ENCODE data around the gene TBX20. TPM values are rescaled to one million over a fixed set of nuclear protein-coding genes. Genes with fewer than 3 reads are reported as not detected.

TBX20 gene
- total RNA-seq, 1 donor from 2014 or later, result not detected

DNA sequence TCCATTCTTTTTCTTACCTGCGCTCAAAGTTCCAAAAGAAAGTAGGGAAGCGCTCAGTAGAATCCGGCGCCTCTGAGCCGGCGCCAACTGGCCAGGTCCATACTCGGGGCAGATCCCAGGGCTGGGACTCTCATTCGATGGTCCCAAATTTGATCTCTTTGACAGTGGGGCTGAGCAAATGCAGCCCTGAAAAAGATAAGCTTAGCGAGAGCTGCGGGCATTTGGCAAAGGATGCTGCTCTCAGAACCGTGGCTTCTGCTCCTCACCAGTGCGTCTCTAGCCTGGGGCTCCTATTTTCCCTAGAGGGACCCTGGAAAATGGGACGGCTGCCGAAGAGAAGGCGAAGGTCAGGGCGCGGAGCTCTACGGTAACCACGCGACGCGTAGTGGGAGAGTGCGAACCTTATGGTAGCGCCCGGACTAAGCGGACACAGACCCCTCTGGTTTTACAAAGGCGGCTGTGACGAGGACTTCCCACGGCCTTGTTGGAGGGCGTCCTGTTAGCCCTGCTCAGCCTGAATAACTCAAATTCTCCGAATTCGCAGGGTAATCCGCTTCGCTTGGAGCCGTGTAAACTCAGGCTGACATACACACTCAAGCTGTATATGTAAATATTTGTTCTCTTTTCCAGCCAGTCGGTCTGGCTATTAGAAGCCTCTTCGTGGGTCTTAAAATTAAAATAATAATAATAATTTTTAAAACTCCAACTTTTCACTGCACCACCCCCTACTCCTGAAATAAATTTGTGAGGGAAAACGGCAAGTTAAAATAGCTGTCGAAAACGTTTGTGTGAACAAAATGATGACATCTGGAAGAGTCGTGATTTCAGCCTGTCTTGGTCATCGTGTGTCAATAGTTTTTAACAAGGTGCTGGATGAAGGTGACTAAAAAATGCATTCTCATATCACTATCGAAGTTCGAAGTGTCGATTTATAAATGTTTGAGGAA is 869 bp upstream of the TBX20 start:
- H3K9me3 ChIP-seq, result no peaks in the 10 kb centered on the region
- TF ChIP-seq, protein P1, sequence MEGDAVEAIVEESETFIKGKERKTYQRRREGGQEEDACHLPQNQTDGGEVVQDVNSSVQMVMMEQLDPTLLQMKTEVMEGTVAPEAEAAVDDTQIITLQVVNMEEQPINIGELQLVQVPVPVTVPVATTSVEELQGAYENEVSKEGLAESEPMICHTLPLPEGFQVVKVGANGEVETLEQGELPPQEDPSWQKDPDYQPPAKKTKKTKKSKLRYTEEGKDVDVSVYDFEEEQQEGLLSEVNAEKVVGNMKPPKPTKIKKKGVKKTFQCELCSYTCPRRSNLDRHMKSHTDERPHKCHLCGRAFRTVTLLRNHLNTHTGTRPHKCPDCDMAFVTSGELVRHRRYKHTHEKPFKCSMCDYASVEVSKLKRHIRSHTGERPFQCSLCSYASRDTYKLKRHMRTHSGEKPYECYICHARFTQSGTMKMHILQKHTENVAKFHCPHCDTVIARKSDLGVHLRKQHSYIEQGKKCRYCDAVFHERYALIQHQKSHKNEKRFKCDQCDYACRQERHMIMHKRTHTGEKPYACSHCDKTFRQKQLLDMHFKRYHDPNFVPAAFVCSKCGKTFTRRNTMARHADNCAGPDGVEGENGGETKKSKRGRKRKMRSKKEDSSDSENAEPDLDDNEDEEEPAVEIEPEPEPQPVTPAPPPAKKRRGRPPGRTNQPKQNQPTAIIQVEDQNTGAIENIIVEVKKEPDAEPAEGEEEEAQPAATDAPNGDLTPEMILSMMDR (IDR thresholded peaks at IDR 0.05), result no peak
- peak overlapping the region; percentile 50 to 63 for H3K4me3 ChIP-seq
- H3K36me3 ChIP-seq, result no peaks in the 10 kb centered on the region
- H3K4me1 ChIP-seq, result no peaks in the 10 kb centered on the region
- no peak for DNase-seq (ENCODE audit: low spot score in 2 of 2)
- H3K27ac ChIP-seq, result no peak overlapping the region
- intact Hi-C loops (cut with DNase I), result no loop called here
- H3K27me3 ChIP-seq, result peaks cover 8% of the 10 kb centered on the region

DNA sequence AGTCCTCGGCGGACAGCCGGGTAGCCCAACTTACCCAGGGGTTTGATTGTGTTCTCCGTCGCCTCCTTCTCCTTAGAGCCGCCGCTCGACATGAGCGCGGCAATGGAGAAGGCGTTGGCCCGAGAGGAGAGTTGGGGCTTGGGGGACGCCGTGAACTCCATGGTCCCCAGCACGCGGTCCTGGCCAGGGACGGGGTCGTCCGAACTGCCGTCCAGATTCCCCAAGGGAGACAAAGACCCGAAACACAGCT is 515 bp downstream of the TBX20 start:
- Histone ChIP-seq H3K36me3 (no peaks in the 10 kb centered on the region), H3K9me3 (no peaks in the 10 kb centered on the region), H3K27ac (no peak overlapping the region), H3K4me1 (no peaks in the 10 kb centered on the region), H3K27me3 (peaks cover 7% of the 10 kb centered on the region), H3K4me3 (peak overlapping the region; percentile 50 to 63)
- intact Hi-C loops (cut with DNase I), result no loop called here
- TF ChIP-seq, protein P1 (IDR thresholded peaks at IDR 0.05), result no peak
- no peak for DNase-seq (ENCODE audit: low spot score in 2 of 2)

DNA sequence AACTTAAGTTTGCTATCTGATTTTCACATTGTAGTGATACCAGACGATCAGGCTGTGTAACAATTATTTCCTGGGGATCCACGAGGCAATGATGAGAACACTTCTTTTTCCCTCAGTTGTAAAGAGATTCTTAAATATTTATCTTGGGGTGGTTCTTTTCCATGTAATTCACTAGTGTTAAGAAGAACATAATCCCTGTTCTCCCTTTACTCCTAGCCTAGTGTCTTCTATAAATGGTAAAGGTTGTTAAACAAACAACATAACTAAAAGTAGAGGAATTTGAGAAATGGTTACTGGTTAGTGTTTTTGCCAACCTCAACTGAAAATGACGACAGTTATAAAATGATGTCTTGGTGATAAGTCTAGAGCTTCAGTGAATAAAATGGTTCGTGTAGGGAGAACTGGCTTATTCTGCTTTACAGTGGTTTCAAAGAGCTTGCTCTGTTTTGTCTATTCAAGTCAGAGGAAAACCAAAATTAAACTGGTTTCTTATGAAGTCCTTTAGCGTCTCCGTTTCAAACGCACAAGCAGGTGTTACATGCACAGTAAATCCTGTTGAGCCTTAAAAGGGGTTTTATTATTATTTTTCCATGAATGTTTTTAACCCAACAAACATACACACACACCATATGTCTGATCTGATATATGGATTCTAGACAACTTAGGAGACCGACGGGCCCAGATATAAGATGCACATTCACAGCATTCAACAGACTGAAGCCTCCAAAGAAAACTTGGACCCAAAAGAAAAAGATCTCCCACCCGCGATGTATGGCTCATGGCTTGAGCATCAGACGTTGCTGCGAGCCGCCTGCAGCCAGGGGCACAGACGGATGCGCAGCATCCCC is 1.1 kb downstream of the TBX20 start:
- Histone ChIP-seq H3K9me3 (no peaks in the 10 kb centered on the region), H3K36me3 (no peaks in the 10 kb centered on the region), H3K4me1 (no peaks in the 10 kb centered on the region), H3K27me3 (peaks cover 5% of the 10 kb centered on the region), H3K4me3 (peak overlapping the region; percentile 50 to 63), H3K27ac (no peak overlapping the region)
- intact Hi-C loops (cut with DNase I), result no loop called here
- TF ChIP-seq, protein P1 (IDR thresholded peaks at IDR 0.05), result no peak
- no peak for DNase-seq (ENCODE audit: low spot score in 2 of 2)

DNA sequence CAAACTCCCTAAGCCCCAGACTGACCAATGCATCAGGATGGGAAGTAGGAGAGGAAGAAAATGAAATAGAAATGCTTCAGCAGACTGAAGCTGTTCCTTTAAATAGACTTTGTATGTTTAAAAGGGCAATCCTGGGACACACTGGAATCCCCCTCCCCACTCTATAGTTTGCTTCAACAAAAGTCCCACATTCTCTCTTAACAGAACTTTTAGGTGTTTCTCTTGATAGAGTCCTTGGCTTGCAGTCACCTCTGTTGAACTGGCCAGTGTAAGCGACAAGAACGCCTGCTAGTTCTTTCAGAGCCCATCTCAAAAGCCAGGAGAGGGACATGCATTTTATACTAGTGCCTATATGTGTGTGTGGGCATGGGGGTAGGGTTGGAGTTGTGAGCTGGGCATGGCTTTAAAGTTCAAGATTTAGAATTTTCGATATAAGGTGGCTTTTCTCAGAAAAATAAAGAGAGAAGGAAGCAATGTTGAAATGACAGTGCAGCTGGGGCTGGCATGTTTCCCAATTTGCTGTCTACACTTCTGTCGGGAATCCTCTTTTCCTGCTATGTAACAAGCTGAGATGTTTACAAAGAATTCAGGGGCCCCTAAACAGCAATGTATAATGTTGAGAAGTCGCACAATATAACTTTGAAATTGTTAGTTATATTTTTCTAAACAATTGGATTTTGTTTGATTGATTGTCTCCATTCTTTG is 2.1 kb downstream of the TBX20 start:
- Histone ChIP-seq H3K27me3 (no peaks in the 10 kb centered on the region), H3K27ac (no peak overlapping the region), H3K4me3 (no peak overlapping the region), H3K36me3 (no peaks in the 10 kb centered on the region), H3K9me3 (no peaks in the 10 kb centered on the region), H3K4me1 (no peaks in the 10 kb centered on the region)
- DNase-seq (ENCODE audit: low spot score in 2 of 2), result no peak
- TF ChIP-seq, protein P1 (IDR thresholded peaks at IDR 0.05), result no peak
- intact Hi-C loops (cut with DNase I), result no loop called here

DNA sequence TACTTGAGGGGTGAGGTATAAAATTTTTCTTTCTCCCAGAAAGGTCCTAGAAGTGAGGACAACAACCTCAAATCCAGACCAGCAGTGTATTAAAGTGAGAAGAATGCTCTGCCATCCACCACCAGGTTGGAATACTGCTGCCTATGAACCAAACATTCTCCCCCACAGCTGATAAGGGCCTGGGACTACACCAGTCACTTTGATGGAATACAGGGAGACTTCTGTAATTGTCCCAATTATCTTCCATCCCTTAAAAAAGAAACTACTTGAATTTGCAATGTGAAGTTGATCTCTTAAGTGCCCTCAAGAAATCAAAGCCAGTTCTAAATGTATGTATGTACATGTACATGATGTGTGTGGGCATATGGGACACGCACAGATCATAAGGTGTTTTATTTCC is 3.0 kb downstream of the TBX20 start:
- no peak for DNase-seq (ENCODE audit: low spot score in 2 of 2)
- Histone ChIP-seq H3K9me3 (no peaks in the 10 kb centered on the region), H3K27ac (no peak overlapping the region), H3K27me3 (no peaks in the 10 kb centered on the region), H3K4me3 (no peak overlapping the region), H3K36me3 (no peaks in the 10 kb centered on the region), H3K4me1 (no peaks in the 10 kb centered on the region)
- intact Hi-C loops (cut with DNase I), result no loop called here
- TF ChIP-seq, protein P1 (IDR thresholded peaks at IDR 0.05), result no peak

Data from ascending aorta (tissue), 2 donors.